Germinal center (tissue), 1 donor: ENCODE measurements around the gene LRBA.
A peak's percentile ranks its signal among the peaks of the same experiment; 100 is the strongest.

Experiments
- DNase-seq: peaks from one replicate; pipeline ENCODE4 v3.0.0; 2012; ENCODE audit warnings: mixed read lengths, low spot score

LRBA gene

GRCh38 chr4:150725957-150726523, 289.0 kb downstream of the LRBA start:
- DNase-seq = no peak

- DNase-seq = no peak
Measured at GRCh38 chr4:150723727-150724411, 291.2 kb downstream of the LRBA start.

GRCh38 chr4:150722908-150723362, 292.1 kb downstream of the LRBA start:
- DNase-seq = no peak

- no peak for DNase-seq
Measured at GRCh38 chr4:150720973-150721518, 294.0 kb downstream of the LRBA start.

GRCh38 chr4:150717952-150718351, 297.1 kb downstream of the LRBA start:
- DNase-seq = no peak

GRCh38 chr4:150714462-150715438, 300.3 kb downstream of the LRBA start:
- DNase-seq = no peak

GRCh38 chr4:150713251-150713650, 301.8 kb downstream of the LRBA start:
- DNase-seq = no peak

GRCh38 chr4:150710770-150711375, 304.2 kb downstream of the LRBA start:
- no peak for DNase-seq

- DNase-seq = no peak
Measured at GRCh38 chr4:150708004-150708403, 307.1 kb downstream of the LRBA start.

- no peak for DNase-seq
Measured at GRCh38 chr4:150699599-150699998, 315.5 kb downstream of the LRBA start.

GRCh38 chr4:150695162-150695561, 319.9 kb downstream of the LRBA start:
- no peak for DNase-seq

- no peak for DNase-seq
Measured at GRCh38 chr4:150694438-150694837, 320.6 kb downstream of the LRBA start.

GRCh38 chr4:150683775-150684350, 331.2 kb downstream of the LRBA start:
- no peak for DNase-seq

GRCh38 chr4:150682126-150682525, 333.0 kb downstream of the LRBA start:
- DNase-seq = peak; percentile 17

- DNase-seq = no peak
Measured at GRCh38 chr4:150681063-150681462, 334.0 kb downstream of the LRBA start.

GRCh38 chr4:150680651-150681050, 334.4 kb downstream of the LRBA start:
- no peak for DNase-seq

- DNase-seq = no peak
Measured at GRCh38 chr4:150679765-150680343, 335.2 kb downstream of the LRBA start.

GRCh38 chr4:150679018-150679764, 335.9 kb downstream of the LRBA start:
- DNase-seq = no peak

- no peak for DNase-seq
Measured at GRCh38 chr4:150673793-150674192, 341.3 kb downstream of the LRBA start.

- no peak for DNase-seq
Measured at GRCh38 chr4:150668824-150669223, 346.3 kb downstream of the LRBA start.
